Stomach (tissue), 9 donors: ENCODE measurements around the gene HK1. TPM values are rescaled to one million over a fixed set of nuclear protein-coding genes. Genes with fewer than 3 reads are reported as not detected.
"Not testable (repeated sequence)": the region's sequence is repeated elsewhere in the genome, so short reads cannot be mapped to it uniquely, and the experiment has no call there.

Experiments used
- DNase-seq, 2 donors: peaks; one replicate each; pipeline versions ENCODE4 v3.0.0 to v3.0.0-alpha.2; 2013 to 2019
- H3K27ac ChIP-seq, 5 donors: fragments of 200-600 bp in 4 of 5; sonication (generic) in 4 of 5; one replicate each; pipeline ENCODE4 v1.5.1; 2013 to 2019; ENCODE audit warnings: mild to moderate bottlenecking in 1 of 5, moderate library complexity in 1 of 5
- H3K27me3 ChIP-seq, 3 donors: fragments of 200-600 bp; sonication (generic); one replicate each; pipeline ENCODE4 v1.5.1; 2017 to 2019; ENCODE audit warnings: mixed run types in 1 of 3
- H3K36me3 ChIP-seq, 4 donors: fragments of 200-600 bp; sonication (generic); 1 replicate in 3 of 4; 2 replicates in 1 of 4; pipeline ENCODE4 v1.5.1; 2016 to 2019
- H3K4me1 ChIP-seq, 4 donors: fragments of 200-600 bp; sonication (generic); one replicate each; pipeline ENCODE4 v1.5.1; 2016 to 2019
- H3K4me3 ChIP-seq, 4 donors: fragments of 200-600 bp; sonication (generic) in 3 of 4; one replicate each; pipeline ENCODE4 v1.5.1; 2016 to 2019; ENCODE audit warnings: mild to moderate bottlenecking in 1 of 4
- H3K9me3 ChIP-seq, 4 donors: fragments of 200-600 bp; sonication (generic); one replicate each; pipeline ENCODE4 v1.5.1; 2016 to 2019
- CTCF ChIP-seq, 7 experiments: fragments of 450-650 bp in 4 of 7; fragments of 200-600 bp in 3 of 7; sonication (generic) in 3 of 7; IDR thresholded peaks; one replicate each; pipeline ENCODE4 v1.5.1; 2016 to 2019; ENCODE audit warnings: antibody characterized with exemption in 7 of 7, control low read depth in 2 of 7, mild to moderate bottlenecking in 1 of 7
- EP300 ChIP-seq: sonication (generic); formaldehyde crosslinking; IDR thresholded peaks from one replicate; pipeline ENCODE4 v1.6.1; 2017; ENCODE audit warnings: antibody characterized with exemption
- POLR2A ChIP-seq, 4 donors: fragments of 450-650 bp; IDR thresholded peaks; one replicate each; pipeline ENCODE4 v1.6.1; 2016; ENCODE audit warnings: antibody characterized with exemption in 4 of 4, control low read depth in 2 of 4, mild to moderate bottlenecking in 1 of 4, moderate library complexity in 1 of 4
- POLR2AphosphoS5 ChIP-seq, 3 donors: sonication (generic); formaldehyde crosslinking; IDR thresholded peaks; one replicate each; pipeline ENCODE4 v1.6.1; 2016; ENCODE audit warnings: antibody characterized with exemption in 3 of 3
- WGBS, 5 donors: extraction: QIAGEN DNeasy Blood & Tissue Kit in 3 of 5; methylation state at CpG; one replicate each; pipeline versions ENCODE4 v1.1.5 to v1.1.7; 2013 to 2018; 5-methylcytosine and 5-hydroxymethylcytosine counted together
- intact Hi-C: fragments of 100-400 bp; cut with DNase I; formaldehyde crosslinking; loops from one replicate; pipeline ENCODE4 v1.15.1; 2023; ENCODE audit warnings: low total_unique reads
- polyA plus RNA-seq, 3 donors: library from polyadenylated mRNA; stranded (reverse); fragments of 200-250 nt; gene quantifications; one replicate each; pipeline ENCODE4 v1.2.3, GENCODE V29; 2013
- total RNA-seq, 5 donors: library from RNA; depleted of rRNA; stranded (reverse); fragments of >200 nt; gene quantifications; one replicate each; pipeline versions ENCODE4 v1.1.0 to v1.2.3, GENCODE V29; 2014 to 2016
- donor health status: healthy with polysubstance abuse.
- donor health status: Bipolar disorder and iron deficiency.
- donor health status: healthy.

Gene HK1
- total and polyA plus RNA-seq, 8 donors = 32.7 to 60.9 (median 50.8) TPM

DNA sequence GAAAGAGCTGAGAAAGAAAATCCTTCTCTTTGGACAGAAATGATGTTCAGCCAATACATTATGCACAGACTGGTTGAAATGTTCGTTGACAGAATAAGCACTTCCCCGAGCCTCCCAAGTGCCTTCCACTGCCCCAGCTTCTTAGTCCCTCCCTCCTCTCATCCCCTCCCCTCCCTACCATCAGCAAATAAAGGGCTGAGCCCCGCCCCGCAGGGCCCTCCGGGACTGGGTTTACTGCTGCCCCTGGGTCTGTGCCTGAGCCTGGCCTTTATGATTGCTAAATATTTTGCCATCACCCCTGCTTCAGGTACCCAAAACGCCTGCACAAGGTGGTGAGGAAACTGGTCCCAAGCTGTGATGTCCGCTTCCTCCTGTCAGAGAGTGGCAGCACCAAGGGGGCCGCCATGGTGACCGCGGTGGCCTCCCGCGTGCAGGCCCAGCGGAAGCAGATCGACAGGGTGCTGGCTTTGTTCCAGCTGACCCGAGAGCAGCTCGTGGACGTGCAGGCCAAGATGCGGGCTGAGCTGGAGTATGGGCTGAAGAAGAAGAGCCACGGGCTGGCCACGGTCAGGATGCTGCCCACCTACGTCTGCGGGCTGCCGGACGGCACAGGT is 30.1 kb upstream of the HK1 start:
- no peaks in the 10 kb centered on the region for H3K4me1 ChIP-seq
- no peaks in the 10 kb centered on the region for H3K9me3 ChIP-seq
- 75 to 85% (median 79%) methylated on average over 20 to 24 of the region's 24 CpGs for WGBS, 5 donors
- no peak for DNase-seq
- TF ChIP-seq POLR2AphosphoS5 (IDR thresholded peaks at IDR 0.05) (no peak), POLR2A (IDR thresholded peaks at IDR 0.05) (no peak), CTCF (IDR thresholded peaks at IDR 0.05) (no peak), EP300 (no peak)
- H3K27ac ChIP-seq = no peak overlapping the region
- H3K27me3 ChIP-seq = no peaks in the 10 kb centered on the region
- no peaks in the 10 kb centered on the region for H3K36me3 ChIP-seq
- intact Hi-C loops = no loop called here
- no peak overlapping the region for H3K4me3 ChIP-seq

- 92 to 96% (median 94%) methylated on average over 9 to 14 of the region's 14 CpGs for WGBS, 5 donors
Observed at GRCh38 chr10:69250041-69250440, 28.3 kb upstream of the HK1 start.

DNA sequence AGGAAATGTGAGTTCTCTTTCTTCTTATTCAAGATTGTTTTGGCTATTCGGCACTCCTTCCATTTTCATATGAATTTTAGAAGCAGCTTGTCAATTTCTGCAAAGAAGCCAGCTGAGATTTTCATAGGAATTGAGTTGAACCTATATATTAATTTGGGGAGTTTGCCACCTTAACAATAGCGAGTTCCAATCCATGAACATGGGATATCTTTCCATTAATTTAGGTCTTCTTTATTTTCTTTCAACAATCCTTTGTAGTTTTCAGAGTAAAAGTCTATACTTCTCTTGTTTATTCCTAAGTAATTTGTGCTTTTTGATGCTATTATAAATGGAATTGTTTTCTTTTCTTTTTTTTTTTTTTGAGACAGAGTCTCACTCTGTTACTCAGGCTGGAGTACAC is 26.9 kb upstream of the HK1 start:
- 92 to 98% (median 95%) methylated on average over 2 of the region's 2 CpGs for WGBS, 5 donors
- DNase-seq, H3K27ac ChIP-seq, intact Hi-C loops, H3K4me3 ChIP-seq, H3K4me1 ChIP-seq, H3K27me3 ChIP-seq, H3K36me3 ChIP-seq, H3K9me3 ChIP-seq: not testable (repeated sequence)

More at GRCh38 chr10:69250041-69250440, 28.3 kb upstream of the HK1 start:
- H3K27ac ChIP-seq = no peak overlapping the region
- TF ChIP-seq EP300 (no peak), POLR2AphosphoS5 (IDR thresholded peaks at IDR 0.05) (no peak), POLR2A (IDR thresholded peaks at IDR 0.05) (no peak), CTCF (IDR thresholded peaks at IDR 0.05) (no peak)
- H3K36me3 ChIP-seq = no peaks in the 10 kb centered on the region
- no peaks in the 10 kb centered on the region for H3K4me1 ChIP-seq
- no peak for DNase-seq
- no peak overlapping the region for H3K4me3 ChIP-seq
- H3K27me3 ChIP-seq = no peaks in the 10 kb centered on the region
- intact Hi-C loops = no loop called here
- no peaks in the 10 kb centered on the region for H3K9me3 ChIP-seq

GRCh38 chr10:69253171-69253570 is 25.1 kb upstream of the HK1 start:
- DNase-seq = no peak
- no peaks in the 10 kb centered on the region for H3K27me3 ChIP-seq
- H3K9me3 ChIP-seq = no peaks in the 10 kb centered on the region
- no peaks in the 10 kb centered on the region for H3K36me3 ChIP-seq
- TF ChIP-seq EP300 (no peak), POLR2A (IDR thresholded peaks at IDR 0.05) (no peak), CTCF (IDR thresholded peaks at IDR 0.05) (no peak), POLR2AphosphoS5 (IDR thresholded peaks at IDR 0.05) (no peak)
- WGBS, 5 donors = 55 to 89% (median 84%) methylated on average over 3 of the region's 3 CpGs
- intact Hi-C loops = no loop called here
- no peak overlapping the region for H3K4me3 ChIP-seq
- H3K27ac ChIP-seq = no peak overlapping the region
- no peaks in the 10 kb centered on the region for H3K4me1 ChIP-seq

DNA sequence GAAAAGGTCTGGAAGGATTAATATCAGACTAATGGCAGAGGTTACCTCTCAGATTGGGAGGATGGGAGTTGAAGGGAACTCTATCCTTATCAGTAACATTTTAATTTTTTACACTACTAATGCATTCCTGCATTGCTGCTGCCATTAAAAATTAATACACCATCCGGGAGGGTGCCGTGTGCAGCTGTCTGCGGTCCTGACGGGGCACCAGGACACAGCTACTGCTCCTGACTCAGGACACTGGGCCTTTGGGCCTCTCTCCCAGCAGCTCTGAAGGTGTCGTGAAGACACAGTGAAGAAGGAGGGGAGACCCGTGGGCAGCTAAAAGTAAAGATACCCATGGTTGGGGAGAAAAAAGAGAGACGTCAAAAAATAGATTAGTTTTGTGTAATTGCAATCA is 23.4 kb upstream of the HK1 start:
- WGBS, 5 donors = 57 to 79% (median 73%) methylated on average over 7 of the region's 7 CpGs
- Histone ChIP-seq H3K27me3 (no peaks in the 10 kb centered on the region), H3K27ac (no peak overlapping the region), H3K9me3 (no peaks in the 10 kb centered on the region), H3K36me3 (no peaks in the 10 kb centered on the region), H3K4me1 (no peaks in the 10 kb centered on the region), H3K4me3 (no peak overlapping the region)
- intact Hi-C loops = no loop called here
- TF ChIP-seq EP300 (no peak), POLR2A (IDR thresholded peaks at IDR 0.05) (no peak), POLR2AphosphoS5 (IDR thresholded peaks at IDR 0.05) (no peak), CTCF (IDR thresholded peaks at IDR 0.05) (no peak)
- no peak for DNase-seq
